SK-N-SH treated with all-trans-retinoic acid at 6 μM for 48 hours (cell line): Measurements from ENCODE around the gene CACNB2.

Experiments used
- ATAC-seq: fragments of 200-7000 bp; cut with Tn5 transposase; 3 replicates; pipeline ENCODE4 v1.9.1; 2020; ENCODE audit warnings: mild to moderate bottlenecking, moderate library complexity
- ARNTL ChIP-seq: fragments of 450-650 bp; formaldehyde crosslinking; IDR thresholded peaks from 2 replicates; pipeline ENCODE4 v1.5.0; 2020; ENCODE audit warnings: low read depth, mild to moderate bottlenecking, moderate library complexity, borderline replicate concordance
- BACH2 ChIP-seq: fragments of 250-450 bp; sonication (Bioruptor Pico); IDR thresholded peaks from 2 replicates; pipeline ENCODE4 v1.9.0; 2021; ENCODE audit warnings: mild to moderate bottlenecking, borderline replicate concordance
- CREB5 ChIP-seq: fragments of 250-450 bp; sonication (Bioruptor Pico); IDR thresholded peaks from 2 replicates; pipeline ENCODE4 v1.5.1; 2020; ENCODE audit warnings: low read depth, mild to moderate bottlenecking, moderate library complexity
- ESRRG ChIP-seq: fragments of 250-450 bp; sonication (Bioruptor Pico); IDR thresholded peaks from 2 replicates; pipeline ENCODE4 v1.6.1; 2021; ENCODE audit warnings: mild to moderate bottlenecking
- GLIS3 ChIP-seq: fragments of 250-450 bp; sonication (Bioruptor Pico); IDR thresholded peaks from 2 replicates; pipeline ENCODE4 v1.5.0; 2020; ENCODE audit warnings: mild to moderate bottlenecking, moderate library complexity
- ISL1 ChIP-seq: fragments of 250-450 bp; sonication (Bioruptor Pico); IDR thresholded peaks from 2 replicates; pipeline ENCODE4 v2.1.2; 2022; ENCODE audit warnings: mild to moderate bottlenecking, moderate library complexity
- OSR1 ChIP-seq: fragments of 250-450 bp; sonication (Bioruptor Pico); IDR thresholded peaks from 2 replicates; pipeline ENCODE4 v1.8.0; 2022; ENCODE audit warnings: moderate library complexity, mild to moderate bottlenecking, inconsistent platforms
- PPARA ChIP-seq: fragments of 250-450 bp; sonication (Bioruptor Pico); IDR thresholded peaks from 2 replicates; pipeline ENCODE4 v1.5.0; 2020; ENCODE audit warnings: mild to moderate bottlenecking, borderline replicate concordance
- RARB ChIP-seq: fragments of 250-450 bp; sonication (Bioruptor Pico); IDR thresholded peaks from 2 replicates; pipeline ENCODE4 v1.8.0; 2021; ENCODE audit warnings: mild to moderate bottlenecking, moderate library complexity
- TCF4 ChIP-seq: fragments of 250-450 bp; sonication (Bioruptor Pico); IDR thresholded peaks from 2 replicates; pipeline ENCODE4 v1.8.0; 2021; ENCODE audit warnings: mild to moderate bottlenecking, moderate library complexity, borderline replicate concordance
- TOX ChIP-seq: fragments of 250-450 bp; sonication (Bioruptor Pico); IDR thresholded peaks from 2 replicates; pipeline ENCODE4 v1.8.0; 2021; ENCODE audit warnings: mild to moderate bottlenecking, moderate library complexity, borderline replicate concordance
- ZC3H10 ChIP-seq: fragments of 250-450 bp; sonication (Bioruptor Pico); IDR thresholded peaks from 2 replicates; pipeline ENCODE4 v1.5.1; 2021; ENCODE audit warnings: mild to moderate bottlenecking, moderate library complexity
- ZFP3 ChIP-seq: fragments of 250-450 bp; sonication (Bioruptor Pico); IDR thresholded peaks from 2 replicates; pipeline ENCODE4 v1.5.0; 2020; ENCODE audit warnings: mild to moderate bottlenecking, moderate library complexity
- ZFP30 ChIP-seq: fragments of 450-650 bp; formaldehyde crosslinking; IDR thresholded peaks from 2 replicates; pipeline ENCODE4 v1.5.0; 2022; ENCODE audit warnings: mild to moderate bottlenecking, moderate library complexity
- ZNF565 ChIP-seq: fragments of 450-650 bp; formaldehyde crosslinking; conservative IDR thresholded peaks from 2 replicates; pipeline ENCODE4 v1.5.0; 2020; ENCODE audit warnings: low read depth, mild to moderate bottlenecking, moderate library complexity
- ZNF70 ChIP-seq: fragments of 450-650 bp; formaldehyde crosslinking; IDR thresholded peaks from 2 replicates; pipeline ENCODE4 v1.5.0; 2020; ENCODE audit warnings: mild to moderate bottlenecking, moderate library complexity
- ZNF8 ChIP-seq: fragments of 450-650 bp; formaldehyde crosslinking; IDR thresholded peaks from 2 replicates; pipeline ENCODE4 v1.5.0; 2020; ENCODE audit warnings: mild to moderate bottlenecking, moderate library complexity
- TF ChIP-seq, protein P1 (sequence below): fragments of 250-450 bp; sonication (Bioruptor Pico); IDR thresholded peaks from 2 replicates; pipeline ENCODE4 v1.8.0; 2021; ENCODE audit warnings: low read depth, mild to moderate bottlenecking, moderate library complexity, borderline replicate concordance
- TF ChIP-seq, protein P2 (sequence below): fragments of 250-450 bp; sonication (Bioruptor Pico); IDR thresholded peaks from 2 replicates; pipeline ENCODE4 v1.5.0; 2020; ENCODE audit warnings: mild to moderate bottlenecking, moderate library complexity
- TF ChIP-seq, protein P3 (sequence below): fragments of 250-450 bp; sonication (Bioruptor Pico); IDR thresholded peaks from 2 replicates; pipeline ENCODE4 v1.8.0; 2020; ENCODE audit warnings: mild to moderate bottlenecking, moderate library complexity, borderline replicate concordance

The CACNB2 gene

GRCh38 chr10:18516851-18517250 is 376.6 kb downstream of the CACNB2 start (continued):
- TF ChIP-seq ZNF70, result no peak

GRCh38 chr10:18523025-18523424 is 382.8 kb downstream of the CACNB2 start:
- ATAC-seq, result 0 out of 3 replicates have a peak, but pooled peaks have one; percentile 25
- TF ChIP-seq TOX (CRISPR knock-in tag) (no peak), RARB (CRISPR knock-in tag) (no peak), ESRRG (CRISPR knock-in tag) (no peak), ZNF70 (peak; percentile 92), OSR1 (CRISPR knock-in tag) (no peak), PPARA (CRISPR knock-in tag) (no peak), ISL1 (CRISPR knock-in tag) (peak; percentile 28; the same call in 1 of the 2 replicates), ARNTL (CRISPR knock-in tag) (no peak), TCF4 (no peak)
- TF ChIP-seq, all 23 proteins: peak for 2

DNA sequence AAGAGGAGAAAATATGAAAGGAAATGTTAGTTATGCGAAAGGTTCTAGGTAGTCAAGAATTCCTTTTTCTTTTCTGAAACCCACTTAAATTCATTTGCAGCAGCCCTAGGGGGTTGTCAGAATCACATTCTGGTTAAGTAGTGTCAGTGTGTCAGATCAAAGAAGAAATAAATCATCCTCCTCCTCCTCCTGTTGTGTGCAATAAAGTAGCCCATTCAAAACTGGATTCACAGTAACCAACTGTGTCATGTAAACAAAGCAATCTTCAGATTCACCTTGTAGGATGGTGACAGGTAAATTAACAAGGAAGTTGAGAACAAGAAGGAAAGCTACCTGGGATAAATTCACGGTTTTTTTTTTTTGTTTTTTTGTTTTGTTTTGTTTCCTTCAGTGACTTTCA is 383.6 kb downstream of the CACNB2 start:
- TF ChIP-seq ZNF8 (CRISPR knock-in tag), result no peak
- no peak for TF ChIP-seq GLIS3
- TF ChIP-seq, protein P1, sequence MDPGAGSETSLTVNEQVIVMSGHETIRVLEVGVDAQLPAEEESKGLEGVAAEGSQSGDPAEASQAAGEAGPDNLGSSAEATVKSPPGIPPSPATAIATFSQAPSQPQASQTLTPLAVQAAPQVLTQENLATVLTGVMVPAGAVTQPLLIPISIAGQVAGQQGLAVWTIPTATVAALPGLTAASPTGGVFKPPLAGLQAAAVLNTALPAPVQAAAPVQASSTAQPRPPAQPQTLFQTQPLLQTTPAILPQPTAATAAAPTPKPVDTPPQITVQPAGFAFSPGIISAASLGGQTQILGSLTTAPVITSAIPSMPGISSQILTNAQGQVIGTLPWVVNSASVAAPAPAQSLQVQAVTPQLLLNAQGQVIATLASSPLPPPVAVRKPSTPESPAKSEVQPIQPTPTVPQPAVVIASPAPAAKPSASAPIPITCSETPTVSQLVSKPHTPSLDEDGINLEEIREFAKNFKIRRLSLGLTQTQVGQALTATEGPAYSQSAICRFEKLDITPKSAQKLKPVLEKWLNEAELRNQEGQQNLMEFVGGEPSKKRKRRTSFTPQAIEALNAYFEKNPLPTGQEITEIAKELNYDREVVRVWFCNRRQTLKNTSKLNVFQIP (CRISPR knock-in tag), result no peak
- no peak for TF ChIP-seq TCF4
- TF ChIP-seq ESRRG (CRISPR knock-in tag), result no peak
- TF ChIP-seq, protein P2, sequence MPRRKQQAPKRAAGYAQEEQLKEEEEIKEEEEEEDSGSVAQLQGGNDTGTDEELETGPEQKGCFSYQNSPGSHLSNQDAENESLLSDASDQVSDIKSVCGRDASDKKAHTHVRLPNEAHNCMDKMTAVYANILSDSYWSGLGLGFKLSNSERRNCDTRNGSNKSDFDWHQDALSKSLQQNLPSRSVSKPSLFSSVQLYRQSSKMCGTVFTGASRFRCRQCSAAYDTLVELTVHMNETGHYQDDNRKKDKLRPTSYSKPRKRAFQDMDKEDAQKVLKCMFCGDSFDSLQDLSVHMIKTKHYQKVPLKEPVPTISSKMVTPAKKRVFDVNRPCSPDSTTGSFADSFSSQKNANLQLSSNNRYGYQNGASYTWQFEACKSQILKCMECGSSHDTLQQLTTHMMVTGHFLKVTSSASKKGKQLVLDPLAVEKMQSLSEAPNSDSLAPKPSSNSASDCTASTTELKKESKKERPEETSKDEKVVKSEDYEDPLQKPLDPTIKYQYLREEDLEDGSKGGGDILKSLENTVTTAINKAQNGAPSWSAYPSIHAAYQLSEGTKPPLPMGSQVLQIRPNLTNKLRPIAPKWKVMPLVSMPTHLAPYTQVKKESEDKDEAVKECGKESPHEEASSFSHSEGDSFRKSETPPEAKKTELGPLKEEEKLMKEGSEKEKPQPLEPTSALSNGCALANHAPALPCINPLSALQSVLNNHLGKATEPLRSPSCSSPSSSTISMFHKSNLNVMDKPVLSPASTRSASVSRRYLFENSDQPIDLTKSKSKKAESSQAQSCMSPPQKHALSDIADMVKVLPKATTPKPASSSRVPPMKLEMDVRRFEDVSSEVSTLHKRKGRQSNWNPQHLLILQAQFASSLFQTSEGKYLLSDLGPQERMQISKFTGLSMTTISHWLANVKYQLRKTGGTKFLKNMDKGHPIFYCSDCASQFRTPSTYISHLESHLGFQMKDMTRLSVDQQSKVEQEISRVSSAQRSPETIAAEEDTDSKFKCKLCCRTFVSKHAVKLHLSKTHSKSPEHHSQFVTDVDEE, result no peak
- no peak for TF ChIP-seq ZFP3 (CRISPR knock-in tag)
- ATAC-seq, result no peak

- TF ChIP-seq ESRRG (CRISPR knock-in tag) (no peak), ZNF8 (CRISPR knock-in tag) (no peak), ARNTL (CRISPR knock-in tag) (no peak), TCF4 (no peak), CREB5 (CRISPR knock-in tag) (no peak), GLIS3 (no peak), OSR1 (CRISPR knock-in tag) (no peak), ZC3H10 (CRISPR knock-in tag) (no peak), ZFP30 (no peak), PPARA (CRISPR knock-in tag) (no peak), TOX (CRISPR knock-in tag) (no peak), ZNF70 (no peak), BACH2 (CRISPR knock-in tag) (no peak), ZFP3 (CRISPR knock-in tag) (no peak), ZNF565 (CRISPR knock-in tag) (no peak), ISL1 (CRISPR knock-in tag) (no peak), RARB (CRISPR knock-in tag) (no peak)
- TF ChIP-seq, protein P1 (CRISPR knock-in tag), result no peak
- TF ChIP-seq, protein P2, result no peak
- TF ChIP-seq, protein P3, sequence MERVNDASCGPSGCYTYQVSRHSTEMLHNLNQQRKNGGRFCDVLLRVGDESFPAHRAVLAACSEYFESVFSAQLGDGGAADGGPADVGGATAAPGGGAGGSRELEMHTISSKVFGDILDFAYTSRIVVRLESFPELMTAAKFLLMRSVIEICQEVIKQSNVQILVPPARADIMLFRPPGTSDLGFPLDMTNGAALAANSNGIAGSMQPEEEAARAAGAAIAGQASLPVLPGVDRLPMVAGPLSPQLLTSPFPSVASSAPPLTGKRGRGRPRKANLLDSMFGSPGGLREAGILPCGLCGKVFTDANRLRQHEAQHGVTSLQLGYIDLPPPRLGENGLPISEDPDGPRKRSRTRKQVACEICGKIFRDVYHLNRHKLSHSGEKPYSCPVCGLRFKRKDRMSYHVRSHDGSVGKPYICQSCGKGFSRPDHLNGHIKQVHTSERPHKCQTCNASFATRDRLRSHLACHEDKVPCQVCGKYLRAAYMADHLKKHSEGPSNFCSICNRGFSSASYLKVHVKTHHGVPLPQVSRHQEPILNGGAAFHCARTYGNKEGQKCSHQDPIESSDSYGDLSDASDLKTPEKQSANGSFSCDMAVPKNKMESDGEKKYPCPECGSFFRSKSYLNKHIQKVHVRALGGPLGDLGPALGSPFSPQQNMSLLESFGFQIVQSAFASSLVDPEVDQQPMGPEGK (CRISPR knock-in tag), result no peak
- no peak for ATAC-seq
Measured at GRCh38 chr10:18527687-18528086, 387.5 kb downstream of the CACNB2 start.
